GM18868 (cell line): ENCODE data around the gene COMT.

Experiments
- ATAC-seq: cut with Tn5 transposase; IDR thresholded peaks from one replicate; pipeline ENCODE4 v1.9.1; 2021; ENCODE audit warnings: mild to moderate bottlenecking, moderate library complexity; ENCODE audit not compliant: unreplicated experiment

COMT gene

DNA sequence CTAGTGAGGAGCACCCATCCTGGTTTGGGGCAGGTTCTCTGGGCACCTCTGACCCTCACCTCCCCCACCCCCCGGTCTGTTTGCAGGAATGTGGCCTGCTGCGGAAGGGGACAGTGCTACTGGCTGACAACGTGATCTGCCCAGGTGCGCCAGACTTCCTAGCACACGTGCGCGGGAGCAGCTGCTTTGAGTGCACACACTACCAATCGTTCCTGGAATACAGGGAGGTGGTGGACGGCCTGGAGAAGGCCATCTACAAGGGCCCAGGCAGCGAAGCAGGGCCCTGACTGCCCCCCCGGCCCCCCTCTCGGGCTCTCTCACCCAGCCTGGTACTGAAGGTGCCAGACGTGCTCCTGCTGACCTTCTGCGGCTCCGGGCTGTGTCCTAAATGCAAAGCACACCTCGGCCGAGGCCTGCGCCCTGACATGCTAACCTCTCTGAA lies 26.9 kb downstream of the COMT start:
- no peak for ATAC-seq

DNA sequence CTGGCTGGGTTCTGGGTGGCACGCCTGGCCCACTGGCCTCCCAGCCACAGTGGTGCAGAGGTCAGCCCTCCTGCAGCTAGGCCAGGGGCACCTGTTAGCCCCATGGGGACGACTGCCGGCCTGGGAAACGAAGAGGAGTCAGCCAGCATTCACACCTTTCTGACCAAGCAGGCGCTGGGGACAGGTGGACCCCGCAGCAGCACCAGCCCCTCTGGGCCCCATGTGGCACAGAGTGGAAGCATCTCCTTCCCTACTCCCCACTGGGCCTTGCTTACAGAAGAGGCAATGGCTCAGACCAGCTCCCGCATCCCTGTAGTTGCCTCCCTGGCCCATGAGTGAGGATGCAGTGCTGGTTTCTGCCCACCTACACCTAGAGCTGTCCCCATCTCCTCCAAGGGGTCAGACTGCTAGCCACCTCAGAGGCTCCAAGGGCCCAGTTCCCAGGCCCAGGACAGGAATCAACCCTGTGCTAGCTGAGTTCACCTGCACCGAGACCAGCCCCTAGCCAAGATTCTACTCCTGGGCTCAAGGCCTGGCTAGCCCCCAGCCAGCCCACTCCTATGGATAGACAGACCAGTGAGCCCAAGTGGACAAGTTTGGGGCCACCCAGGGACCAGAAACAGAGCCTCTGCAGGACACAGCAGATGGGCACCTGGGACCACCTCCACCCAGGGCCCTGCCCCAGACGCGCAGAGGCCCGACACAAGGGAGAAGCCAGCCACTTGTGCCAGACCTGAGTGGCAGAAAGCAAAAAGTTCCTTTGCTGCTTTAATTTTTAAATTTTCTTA lies 27.8 kb downstream of the COMT start:
- no peak for ATAC-seq

DNA sequence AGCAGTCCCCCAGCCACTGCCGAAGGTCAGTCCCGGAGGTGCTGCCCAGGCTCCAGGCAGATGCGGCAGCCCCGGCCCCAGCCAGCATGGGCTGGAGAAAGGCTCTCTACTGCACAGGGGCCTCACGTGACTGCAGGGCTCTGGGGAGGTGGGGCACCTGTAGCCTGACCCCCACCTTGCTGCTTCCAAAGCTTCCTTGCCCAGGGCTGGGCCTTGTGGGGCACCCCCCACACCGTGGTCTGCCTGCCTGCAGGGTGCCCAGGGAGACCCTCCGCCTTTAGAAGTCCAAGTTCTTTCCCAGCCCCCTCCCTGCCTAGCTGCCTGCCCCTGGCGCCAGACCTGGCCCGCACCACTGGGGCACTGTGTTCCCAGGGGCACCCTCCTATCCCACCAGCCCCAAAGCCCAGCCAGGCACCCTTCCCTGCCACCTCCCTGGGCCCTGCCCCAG lies 28.5 kb downstream of the COMT start:
- no peak for ATAC-seq

- ATAC-seq = no peak
Measured at GRCh38 chr22:19970479-19971275, 29.1 kb downstream of the COMT start.

GRCh38 chr22:19971276-19972124 lies 29.9 kb downstream of the COMT start:
- no peak for ATAC-seq

DNA sequence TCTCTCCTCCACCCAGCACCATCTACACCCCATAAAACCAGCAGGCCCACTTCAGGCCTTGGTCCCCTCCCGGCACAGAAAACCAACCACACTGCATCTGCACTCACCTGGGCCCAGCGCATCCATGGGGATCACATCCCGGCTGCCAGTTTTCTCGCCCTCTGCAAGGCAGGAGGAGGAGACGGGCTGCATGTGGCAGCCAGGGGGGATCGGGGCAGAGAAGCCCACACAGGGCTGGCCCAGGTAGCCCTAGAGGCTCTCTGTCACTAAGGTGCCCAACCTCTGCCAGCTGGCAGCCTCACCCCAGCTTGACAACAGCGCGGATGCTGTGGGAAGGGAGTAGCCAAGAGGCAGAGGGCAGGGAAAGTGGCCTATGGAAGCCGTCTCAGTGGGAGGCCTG lies 30.7 kb downstream of the COMT start:
- ATAC-seq = no peak

GRCh38 chr22:19972652-19973550 lies 31.3 kb downstream of the COMT start:
- no peak for ATAC-seq

DNA sequence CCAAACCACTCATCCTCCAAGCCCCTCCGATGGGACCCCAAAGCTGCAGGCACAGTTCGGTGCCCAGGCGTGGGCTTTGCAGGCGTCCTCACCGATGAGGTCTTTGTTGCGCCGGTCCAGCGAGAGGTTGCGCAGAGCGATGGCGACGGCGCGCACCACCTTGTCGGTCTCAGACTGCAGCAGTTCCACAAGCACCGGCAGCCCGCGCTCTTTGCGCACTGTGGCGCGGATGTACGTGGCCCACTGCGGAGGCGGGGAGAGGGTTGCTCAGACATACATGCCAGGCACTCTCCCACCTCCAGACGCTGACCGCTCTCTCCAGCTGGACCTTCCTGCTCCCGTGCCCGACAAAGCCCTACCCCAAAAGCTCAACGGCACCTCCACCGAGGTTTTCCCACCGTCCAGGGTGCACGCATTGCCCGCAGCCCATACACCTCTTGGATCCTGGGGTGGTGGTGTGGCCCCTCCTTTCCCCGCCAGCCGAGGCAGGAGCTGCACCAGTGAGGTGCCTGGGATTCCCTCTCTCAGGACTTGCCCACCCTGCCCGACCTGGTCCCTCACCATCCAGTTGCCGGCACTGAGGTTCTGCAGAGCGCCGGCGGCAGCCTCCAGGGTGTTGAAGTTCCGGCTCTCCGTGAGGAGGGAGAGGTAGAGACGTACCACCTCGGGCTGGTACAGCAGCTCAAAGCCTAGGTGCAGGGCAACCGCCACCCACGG lies 32.1 kb downstream of the COMT start:
- ATAC-seq = no peak

DNA sequence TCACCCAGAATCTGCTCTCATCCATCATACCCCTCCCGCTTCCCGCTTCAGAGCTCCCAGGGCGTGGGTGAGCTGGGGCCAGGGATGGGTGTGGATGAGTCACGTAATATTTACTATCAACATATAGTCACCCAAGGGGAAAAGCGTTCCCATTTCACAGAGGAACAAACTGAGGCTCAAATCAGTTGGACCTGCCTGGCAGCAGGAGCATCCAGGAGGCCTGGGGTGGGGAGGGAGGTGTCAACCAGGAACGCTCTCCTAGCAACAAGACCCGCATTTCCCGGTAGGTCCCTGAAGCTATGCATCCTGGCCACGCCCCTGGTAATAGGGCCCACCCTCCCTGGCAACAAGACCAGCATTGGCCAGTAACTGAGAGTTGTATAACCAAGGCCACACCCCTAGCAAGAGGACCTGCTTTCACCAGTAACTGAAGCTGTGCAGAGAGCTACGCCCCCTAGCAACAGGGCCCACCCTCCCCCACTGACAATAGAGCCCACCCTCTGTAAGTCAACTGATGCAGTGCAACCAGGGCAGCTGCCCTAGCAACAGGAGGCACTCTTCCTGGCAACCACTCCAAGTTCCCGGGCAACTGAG lies 32.8 kb downstream of the COMT start:
- ATAC-seq = no peak

GRCh38 chr22:19974935-19975706 lies 33.5 kb downstream of the COMT start:
- ATAC-seq = no peak

GRCh38 chr22:19975707-19976035 lies 34.1 kb downstream of the COMT start:
- no peak for ATAC-seq

DNA sequence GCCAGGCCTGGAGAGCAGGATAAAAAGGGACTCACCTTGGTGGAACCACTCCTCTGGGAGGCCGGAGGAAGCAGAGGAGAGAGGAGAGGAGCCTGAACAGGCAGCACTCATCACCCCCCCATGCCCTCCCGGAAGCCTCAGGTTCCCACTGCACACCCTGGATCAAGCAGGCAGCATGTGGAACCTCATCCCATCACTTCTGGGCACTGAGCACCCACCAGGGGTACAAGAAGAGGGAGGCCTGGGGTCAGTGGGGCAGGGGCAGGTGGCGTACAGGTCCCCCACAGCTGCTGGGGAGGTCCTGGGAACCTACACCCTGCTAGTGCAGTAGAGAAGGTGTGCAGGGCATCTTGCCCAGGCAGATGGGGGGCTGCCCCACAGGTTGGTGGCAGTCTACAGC lies 35.1 kb downstream of the COMT start:
- no peak for ATAC-seq

DNA sequence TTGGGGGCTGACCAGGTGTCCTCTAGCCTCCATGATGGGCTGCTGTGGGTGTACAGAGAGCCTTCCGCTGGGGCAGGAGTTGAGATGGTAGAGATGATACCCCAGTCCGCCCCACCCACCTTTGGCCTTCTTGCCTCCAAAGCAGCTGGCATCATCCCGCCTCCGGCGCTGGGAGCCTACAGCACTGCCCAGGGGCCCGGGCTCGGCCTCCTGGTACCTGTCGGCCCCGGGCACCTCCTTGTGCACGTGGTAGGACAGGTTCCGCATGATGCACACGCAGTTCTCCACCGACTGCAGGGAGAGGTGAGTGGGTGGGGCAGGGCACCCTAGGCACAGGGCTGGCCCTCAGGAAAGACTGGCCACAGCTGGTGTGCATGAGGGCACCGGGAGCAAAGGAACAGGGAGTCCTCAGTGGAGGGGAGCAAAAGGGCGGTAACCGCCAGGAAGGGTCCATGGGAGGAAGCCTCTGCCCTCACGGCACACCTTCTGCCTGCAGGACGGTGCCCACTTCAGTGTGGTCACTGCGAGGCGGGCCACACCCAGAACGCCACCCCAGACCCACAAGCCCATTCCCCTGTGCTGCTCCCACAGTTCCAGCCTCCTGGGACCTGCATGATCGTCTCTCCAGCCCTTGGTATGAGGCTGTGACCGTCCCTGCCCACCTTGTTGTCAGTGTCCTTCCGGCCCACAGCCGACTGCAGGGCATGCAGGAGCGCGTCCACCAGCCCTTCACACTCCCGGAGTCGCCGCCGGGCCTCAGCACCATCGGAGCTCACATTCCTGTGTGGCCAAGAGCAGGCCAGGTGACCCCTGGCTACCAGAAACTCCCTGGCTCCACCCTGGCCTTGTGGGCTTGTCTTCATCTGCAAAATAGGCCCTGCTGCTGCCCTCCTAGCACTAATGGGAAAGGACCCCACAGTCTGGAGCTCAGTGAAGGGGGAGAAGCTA lies 36.0 kb downstream of the COMT start:
- no peak for ATAC-seq

GRCh38 chr22:19978748-19979147 lies 37.2 kb downstream of the COMT start:
- no peak for ATAC-seq

- ATAC-seq = no peak
Measured at GRCh38 chr22:19979712-19980493, 38.3 kb downstream of the COMT start.

GRCh38 chr22:19980766-19981165 lies 39.2 kb downstream of the COMT start:
- no peak for ATAC-seq
